Astrocyte (in vitro differentiated cells and primary cell): ENCODE data around the gene ZFAND6.

Source experiments
- EZH2 ChIP-seq: IDR thresholded peaks from 2 replicates; pipeline ENCODE4 v1.6.1; 2012; ENCODE audit warnings: mild to moderate bottlenecking, low read length, inconsistent platforms; ENCODE audit not compliant: insufficient read depth
- TF ChIP-seq, protein P1 (sequence below): IDR thresholded peaks from 2 replicates; pipeline ENCODE4 v1.5.1; 2011; ENCODE audit warnings: low read depth, mild to moderate bottlenecking, inconsistent platforms, low read length, moderate library complexity; ENCODE audit not compliant: insufficient read depth

DNA sequence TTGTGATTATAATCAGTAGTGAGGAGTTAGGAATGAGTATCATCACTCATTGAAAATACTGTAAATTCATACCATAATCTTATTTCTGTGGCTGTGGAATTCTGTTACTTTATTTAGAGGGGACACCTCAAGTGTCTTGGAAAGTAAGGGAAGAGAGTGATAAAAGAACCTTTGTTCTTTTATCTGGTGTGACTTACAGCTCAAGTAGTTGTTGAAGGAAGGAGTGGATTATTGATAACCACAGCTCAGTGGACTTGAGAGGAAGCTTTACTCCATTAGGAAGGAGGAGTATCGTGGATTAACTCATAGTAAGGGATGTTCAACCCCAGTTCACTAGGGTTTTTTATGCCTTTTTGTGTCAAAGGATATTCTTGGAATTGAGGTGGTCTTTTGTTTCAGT, 61.2 kb downstream of the ZFAND6 start:
- TF ChIP-seq, protein P1, sequence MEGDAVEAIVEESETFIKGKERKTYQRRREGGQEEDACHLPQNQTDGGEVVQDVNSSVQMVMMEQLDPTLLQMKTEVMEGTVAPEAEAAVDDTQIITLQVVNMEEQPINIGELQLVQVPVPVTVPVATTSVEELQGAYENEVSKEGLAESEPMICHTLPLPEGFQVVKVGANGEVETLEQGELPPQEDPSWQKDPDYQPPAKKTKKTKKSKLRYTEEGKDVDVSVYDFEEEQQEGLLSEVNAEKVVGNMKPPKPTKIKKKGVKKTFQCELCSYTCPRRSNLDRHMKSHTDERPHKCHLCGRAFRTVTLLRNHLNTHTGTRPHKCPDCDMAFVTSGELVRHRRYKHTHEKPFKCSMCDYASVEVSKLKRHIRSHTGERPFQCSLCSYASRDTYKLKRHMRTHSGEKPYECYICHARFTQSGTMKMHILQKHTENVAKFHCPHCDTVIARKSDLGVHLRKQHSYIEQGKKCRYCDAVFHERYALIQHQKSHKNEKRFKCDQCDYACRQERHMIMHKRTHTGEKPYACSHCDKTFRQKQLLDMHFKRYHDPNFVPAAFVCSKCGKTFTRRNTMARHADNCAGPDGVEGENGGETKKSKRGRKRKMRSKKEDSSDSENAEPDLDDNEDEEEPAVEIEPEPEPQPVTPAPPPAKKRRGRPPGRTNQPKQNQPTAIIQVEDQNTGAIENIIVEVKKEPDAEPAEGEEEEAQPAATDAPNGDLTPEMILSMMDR, result no peak
- no peak for TF ChIP-seq EZH2
